GM12875 (cell line): ENCODE results near the gene ZNF74.

Source experiments
- H3K4me3 ChIP-seq: one replicate; pipeline ENCODE4 v1.5.1; 2011; ENCODE audit warnings: low read depth, low read length, control low read depth
- CTCF ChIP-seq: IDR thresholded peaks from 2 replicates; pipeline ENCODE4 v1.5.1; 2011; ENCODE audit warnings: low read depth, mild to moderate bottlenecking, control low read depth, inconsistent platforms, low read length, moderate library complexity, borderline replicate concordance; ENCODE audit not compliant: insufficient read depth

Gene ZNF74

GRCh38 chr22:20420157-20420842, 26.3 kb downstream of the ZNF74 start:
- no peak overlapping the region for H3K4me3 ChIP-seq
- TF ChIP-seq CTCF: no peak

GRCh38 chr22:20421507-20421874, 27.5 kb downstream of the ZNF74 start:
- no peak for TF ChIP-seq CTCF
- no peak overlapping the region for H3K4me3 ChIP-seq

- no peak overlapping the region for H3K4me3 ChIP-seq
- no peak for TF ChIP-seq CTCF
Observed at GRCh38 chr22:20422271-20423007, 28.5 kb downstream of the ZNF74 start.

GRCh38 chr22:20423008-20423905, 29.3 kb downstream of the ZNF74 start:
- H3K4me3 ChIP-seq: no peak overlapping the region
- TF ChIP-seq CTCF: no peak

- H3K4me3 ChIP-seq: no peak overlapping the region
- no peak for TF ChIP-seq CTCF
Observed at GRCh38 chr22:20423906-20424551, 30.1 kb downstream of the ZNF74 start.

- no peak for TF ChIP-seq CTCF
- H3K4me3 ChIP-seq: no peak overlapping the region
Observed at GRCh38 chr22:20424568-20424931, 30.6 kb downstream of the ZNF74 start.
